HG02571 (cell line): Measurements from ENCODE around the gene S100A10.

ENCODE experiments used
- ATAC-seq: cut with Tn5 transposase; IDR thresholded peaks from one replicate; pipeline ENCODE4 v1.9.1; 2021; ENCODE audit warnings: mild to moderate bottlenecking, moderate library complexity; ENCODE audit not compliant: unreplicated experiment

S100A10 gene

DNA sequence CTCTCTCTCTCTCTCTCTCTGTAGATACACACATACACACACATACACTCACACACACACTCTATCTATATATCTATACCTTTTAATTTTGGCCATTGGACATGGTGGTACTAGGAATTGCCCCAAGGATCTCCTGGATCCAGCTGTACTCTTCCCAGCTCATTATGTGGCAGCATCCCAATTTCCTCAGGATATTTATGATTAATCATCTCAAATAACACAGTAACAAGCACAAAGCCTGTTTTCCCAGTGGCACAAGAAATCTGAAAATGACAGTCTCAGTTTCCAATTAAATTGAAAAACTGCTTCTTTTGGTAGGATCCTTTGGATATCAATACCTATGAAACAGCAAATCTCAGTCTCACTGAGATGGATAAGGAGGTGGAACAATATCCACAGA is 27.6 kb downstream of the S100A10 start:
- ATAC-seq, result no peak

DNA sequence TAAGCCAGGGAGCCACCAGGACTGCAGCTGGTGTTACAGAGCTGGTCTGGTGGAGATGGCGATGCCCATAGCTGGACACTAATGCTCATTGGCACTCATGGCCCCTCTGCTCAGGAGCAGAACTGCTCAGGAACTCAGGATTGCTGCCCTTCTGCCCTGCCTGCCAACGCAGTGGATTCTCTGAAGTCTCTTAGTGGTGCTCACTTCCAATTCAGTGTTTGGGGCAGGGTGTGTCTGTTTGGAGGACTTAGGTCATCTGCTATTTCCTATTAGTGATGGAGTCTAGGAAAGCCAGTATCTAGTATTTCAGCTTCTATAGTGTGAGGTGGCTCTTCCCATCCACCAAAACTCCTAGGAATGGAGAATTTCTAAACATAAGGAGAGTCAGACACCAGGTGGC is 29.1 kb downstream of the S100A10 start:
- ATAC-seq, result no peak

DNA sequence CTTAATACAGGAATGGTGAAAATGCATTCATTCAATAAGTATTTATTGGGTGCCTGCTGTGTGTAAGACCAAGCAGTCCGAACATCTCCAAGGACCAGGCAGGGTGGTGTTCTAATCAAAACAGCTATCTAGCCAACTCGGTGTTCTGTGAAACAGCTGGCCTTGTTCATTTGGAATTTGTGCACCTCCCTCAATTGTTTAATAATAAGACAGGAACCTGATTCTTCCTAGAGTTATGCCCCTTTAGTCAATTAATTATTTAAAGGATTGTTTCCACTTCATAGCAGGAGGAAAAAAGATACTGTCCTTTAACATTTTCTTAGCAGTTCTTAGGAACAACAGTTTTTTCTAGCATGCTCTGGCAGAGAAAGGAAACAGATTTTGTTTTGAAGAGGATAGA is 30.4 kb downstream of the S100A10 start:
- ATAC-seq, result no peak

DNA sequence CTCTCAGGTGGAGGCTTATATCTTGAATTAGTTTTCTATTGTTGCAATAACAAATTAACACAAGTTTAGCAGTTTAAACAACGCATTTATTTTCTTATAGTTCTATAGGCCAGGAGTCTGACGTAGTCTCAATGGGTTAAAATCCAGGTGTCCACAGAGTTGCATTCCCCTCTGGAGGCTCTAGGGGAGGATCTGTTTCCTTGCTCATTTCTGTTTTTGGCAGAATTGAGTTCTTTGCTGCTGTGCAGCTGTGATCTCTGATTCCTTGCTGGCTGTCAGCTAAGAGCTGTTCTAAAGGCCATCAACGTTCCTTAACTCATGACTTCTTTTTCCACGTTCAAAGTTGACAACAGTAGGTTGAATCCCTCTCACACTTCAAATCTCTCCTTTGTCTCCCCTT is 31.8 kb downstream of the S100A10 start:
- no peak for ATAC-seq

DNA sequence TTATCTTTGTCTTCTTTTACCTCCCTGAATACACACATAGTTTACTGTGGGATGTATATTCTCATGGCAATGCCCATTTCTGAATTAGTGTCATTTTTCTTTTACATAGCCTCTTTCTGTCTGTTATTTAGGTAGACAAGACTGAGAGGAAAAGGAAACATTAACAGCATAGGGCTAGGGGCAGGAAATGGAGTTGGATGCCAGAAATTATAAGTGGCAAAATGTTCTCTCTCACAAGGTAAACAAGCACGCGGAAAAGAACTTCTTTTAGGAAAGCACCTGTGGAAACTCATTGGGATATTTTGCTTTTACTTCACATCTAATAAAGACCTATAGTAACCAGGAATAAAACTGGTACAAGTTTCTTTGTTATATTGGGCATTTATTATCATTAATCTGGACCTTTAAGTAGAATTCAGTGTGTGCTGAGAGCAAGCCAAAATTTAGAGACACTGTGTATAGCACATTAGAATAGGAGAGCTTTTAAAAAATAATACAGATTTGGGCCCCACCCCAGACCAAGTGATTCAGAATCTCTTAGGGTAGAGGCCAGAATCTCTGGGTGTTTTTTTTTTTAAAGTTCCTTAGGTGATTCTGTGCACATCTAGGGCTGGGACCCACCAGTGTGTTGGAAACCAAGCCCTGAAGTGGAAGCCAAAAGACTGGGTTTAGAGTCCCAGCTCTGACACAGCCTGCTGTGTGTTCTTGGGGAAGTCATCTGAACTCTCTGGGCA is 32.7 kb downstream of the S100A10 start:
- ATAC-seq, result no peak

DNA sequence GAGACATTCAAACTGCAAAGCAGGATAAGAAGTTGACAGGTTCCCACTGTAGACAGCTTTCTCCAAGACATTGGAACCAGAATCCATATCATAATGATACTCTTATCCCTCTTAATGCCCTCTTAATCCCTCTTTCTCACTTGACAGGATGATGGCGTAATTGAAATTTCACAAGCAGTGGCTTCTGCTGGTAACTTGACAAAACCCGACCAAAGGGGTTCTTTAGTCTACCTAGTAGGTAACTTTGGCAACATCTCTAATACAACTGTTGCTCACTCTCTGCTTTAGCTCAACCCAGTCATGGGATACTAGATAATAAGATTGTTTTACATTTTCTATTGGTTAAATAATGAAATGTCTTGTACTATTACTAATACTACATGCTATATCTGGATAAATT is 34.7 kb downstream of the S100A10 start:
- ATAC-seq, result no peak

DNA sequence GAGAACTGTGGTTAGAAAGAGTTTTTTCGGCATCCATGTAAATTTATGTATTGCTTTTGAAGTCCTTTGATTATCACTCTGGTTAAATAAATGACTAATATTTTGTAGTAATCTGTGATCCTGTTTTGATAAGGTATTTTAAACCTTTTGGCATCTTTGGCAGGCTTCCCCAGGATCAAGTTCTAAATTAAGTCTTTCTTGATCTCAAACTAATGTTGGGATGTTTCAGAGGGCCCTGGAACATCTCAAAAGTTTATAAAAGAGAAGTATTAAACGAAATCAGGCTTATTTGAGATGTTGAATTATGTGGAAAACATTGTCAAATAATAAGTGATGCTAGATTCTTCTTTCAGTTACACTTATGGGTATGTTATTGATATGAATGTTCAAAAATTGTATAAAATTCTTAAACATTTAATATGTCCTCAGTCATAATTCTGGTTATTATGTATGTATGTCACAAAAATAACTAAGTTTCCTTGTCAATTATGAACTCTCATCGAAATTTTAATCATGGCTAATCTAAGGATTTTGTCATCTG is 36.6 kb downstream of the S100A10 start:
- no peak for ATAC-seq

DNA sequence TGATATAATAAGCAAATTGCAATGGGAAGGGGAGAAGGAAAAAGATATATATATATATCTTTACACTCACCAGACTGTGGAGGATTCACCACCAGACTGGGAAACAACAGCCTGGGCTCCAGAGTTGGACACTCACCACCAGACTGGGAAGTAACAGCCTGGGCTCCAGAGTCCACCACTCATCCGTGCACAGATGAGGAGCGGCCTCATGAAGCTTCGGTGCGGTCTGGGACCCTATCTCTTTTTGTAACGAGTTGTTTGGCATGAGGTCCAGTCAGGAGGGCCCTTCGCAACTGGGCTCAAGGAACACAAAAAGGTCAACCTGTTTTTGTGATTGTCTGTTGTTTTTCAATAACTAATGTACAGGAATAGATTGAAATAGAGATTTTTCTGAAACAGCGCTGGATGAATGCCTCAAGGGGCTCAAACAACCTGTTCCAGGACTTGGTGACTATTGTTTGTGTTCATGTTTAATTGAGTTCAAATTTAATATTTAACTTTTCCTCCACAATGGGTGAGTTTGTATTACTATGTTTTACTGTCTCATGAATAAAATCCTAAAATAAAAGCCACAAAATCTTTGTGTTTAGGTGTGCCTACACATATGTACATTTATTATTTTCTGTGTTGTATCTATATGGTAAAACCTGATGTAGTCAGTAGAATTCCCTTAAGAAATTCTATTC is 40.1 kb downstream of the S100A10 start:
- ATAC-seq, result no peak

DNA sequence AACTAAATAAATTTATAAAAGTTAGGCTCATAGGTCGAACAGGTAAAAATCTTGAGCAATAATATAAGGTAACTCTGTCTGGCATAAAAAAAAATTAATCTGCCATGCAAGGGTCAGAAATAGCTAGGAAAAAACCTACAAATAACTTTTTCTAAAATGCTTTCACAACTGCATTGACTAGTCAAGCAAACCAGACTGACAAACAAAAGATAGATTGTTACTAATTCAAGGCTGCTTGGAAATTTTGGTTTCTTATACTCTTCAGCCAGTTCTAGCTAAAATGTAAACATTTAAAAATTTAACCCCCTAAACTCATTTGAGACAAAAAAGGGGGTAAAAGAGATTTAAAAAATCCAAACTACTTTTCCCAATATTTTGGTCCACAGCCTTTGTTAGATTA is 40.8 kb downstream of the S100A10 start:
- no peak for ATAC-seq

DNA sequence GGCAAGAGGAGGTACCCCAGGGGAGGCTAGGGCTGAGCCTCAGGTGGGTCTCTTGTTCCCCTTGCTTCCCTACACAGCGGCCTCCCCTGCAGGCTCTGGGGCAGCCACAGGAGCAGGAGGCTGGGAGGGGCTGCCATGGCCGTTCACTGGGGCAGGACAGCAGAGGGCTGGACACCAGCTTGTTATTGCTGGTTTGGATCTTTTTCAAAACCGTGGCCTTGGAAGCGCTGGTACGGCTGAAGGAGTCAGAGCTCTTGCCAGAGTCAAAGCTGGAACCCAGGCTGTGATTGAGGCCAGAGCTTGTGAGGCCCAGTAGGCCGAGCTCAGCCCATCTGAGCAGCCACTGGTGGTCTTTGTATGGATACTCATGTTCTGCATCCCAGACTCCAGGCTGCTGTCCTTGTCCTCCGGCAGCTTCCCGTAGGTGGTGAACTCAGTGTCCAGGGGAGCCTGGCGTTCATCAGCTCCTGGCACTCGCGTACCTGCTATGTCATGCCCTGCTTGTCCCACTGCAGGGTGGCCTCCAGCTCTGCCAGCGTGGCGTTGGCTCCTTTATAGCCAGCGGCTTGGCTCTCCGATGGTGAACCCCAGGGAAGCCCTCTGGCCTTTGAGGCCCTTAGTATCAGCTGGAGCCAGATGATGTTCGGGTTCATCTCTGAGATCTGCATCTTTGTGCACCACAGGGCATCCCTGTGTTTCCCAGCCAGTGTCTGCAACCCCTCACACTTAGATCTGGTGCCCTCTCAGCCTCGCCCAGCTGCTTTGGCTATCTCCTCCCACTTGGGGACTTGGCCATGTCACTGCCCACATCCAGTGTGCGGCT is 44.1 kb downstream of the S100A10 start:
- ATAC-seq, result no peak

DNA sequence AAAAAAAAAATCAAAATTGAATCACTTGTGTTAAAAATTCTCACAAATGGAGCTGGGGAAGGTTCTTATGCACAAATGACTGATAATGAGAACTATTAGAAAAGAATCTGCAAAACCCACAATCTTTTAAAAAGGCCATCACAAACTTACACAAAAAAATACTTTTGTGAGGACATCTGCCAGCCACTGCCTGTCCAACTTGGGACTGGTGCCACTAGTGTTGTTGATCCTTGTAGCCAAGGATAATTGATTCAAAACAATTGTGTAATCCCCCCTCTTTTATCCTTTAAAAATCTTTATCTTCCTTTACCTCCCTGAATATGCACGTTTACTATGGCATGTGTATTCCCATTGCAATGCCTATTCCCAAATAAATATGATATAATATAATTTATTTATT is 45.2 kb downstream of the S100A10 start:
- no peak for ATAC-seq

DNA sequence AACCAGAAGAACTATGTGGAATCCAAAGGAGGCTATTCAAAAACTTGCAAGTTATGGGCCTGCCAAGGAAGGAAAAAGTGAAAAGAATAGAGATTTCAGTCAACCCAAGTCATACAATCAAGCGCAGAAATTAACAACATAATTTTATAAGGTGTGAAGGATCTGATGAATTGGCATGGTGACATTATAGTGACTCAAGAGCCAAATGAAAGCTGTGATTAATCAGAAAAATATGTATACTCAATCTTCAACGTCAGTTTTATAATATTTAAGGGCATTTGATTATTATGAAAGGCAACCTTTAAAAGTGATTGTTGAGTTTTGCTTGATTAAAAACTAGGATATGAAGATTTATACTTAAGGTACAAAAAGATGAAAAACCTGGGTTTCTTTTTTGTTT is 46.5 kb downstream of the S100A10 start:
- ATAC-seq, result no peak

DNA sequence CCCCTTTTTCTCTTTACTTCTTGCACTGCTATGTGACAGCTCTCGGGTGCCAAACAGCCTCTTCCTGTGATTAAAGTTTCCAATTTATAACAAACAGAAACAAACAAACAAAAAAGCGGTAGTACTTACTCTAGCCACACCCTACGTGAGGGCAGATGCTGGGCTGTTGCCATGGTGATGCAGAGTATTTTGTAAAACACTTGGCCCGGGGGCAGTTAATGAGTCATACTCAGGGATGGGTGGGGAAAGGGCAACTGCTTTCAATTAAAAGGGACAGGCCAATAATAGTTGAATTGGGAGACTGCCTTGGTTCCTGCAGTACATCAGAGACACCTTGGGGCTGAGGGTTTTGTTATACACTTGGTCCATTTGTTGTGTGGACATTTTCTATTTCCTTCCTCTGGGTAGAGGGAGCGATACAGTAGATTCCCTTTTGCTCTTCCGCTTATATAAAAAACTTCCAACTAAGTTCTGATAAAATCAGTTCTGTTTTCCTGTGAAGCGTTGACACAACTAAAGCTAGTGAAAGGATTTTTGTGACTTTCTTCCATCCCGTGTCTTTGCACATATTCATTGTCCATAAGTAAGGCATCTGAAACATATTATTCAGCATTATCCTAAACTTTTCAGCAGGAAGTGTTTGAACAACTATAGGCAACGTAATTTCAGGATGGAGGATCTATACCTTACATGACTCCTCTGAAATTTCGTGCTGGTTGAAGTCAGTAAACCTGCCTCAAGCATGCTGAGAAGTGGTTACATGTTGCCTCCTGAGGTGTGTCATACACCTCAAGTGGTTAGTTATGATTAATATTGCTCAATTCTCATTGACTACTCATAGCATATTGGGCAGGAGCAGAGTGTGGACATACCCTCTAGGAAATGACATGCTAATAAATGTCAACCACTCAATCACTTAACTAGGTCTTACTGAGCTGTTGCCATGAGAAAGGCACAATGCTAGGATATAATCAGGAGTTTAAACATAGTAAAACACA is 47.6 kb downstream of the S100A10 start:
- no peak for ATAC-seq

DNA sequence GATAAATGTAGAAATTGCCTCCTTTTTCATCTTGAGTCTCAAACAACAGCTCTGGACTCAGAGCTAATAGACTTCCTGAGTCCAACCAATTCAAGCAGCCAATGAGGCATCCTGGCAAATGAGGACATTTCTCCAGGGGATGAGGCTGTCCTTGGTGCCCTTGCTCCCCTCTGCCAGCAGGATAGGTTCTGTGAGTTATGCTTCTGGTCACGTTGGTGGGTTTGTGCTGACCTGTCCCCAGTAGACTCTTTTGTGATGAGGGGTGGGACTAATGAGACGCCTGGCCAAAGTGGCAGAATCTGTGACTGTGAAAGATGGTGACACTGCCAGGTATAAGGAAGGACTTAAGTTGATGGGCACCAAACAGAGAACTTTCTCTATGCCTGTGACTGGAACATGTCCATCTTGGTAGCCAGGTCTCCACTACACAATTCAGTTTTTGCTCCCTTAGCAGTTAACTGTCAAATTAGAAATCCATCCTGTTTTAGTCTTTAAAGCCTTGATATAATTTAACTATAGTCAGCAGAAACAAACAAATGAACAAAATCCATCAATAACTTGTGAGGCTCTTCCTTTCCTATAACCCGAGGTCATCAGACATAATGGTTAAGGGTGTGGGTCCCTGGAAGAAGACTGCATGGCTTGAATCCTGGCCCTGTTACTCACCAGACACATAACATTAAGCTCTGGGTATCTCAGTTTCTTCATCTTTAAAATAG is 48.6 kb downstream of the S100A10 start:
- no peak for ATAC-seq

DNA sequence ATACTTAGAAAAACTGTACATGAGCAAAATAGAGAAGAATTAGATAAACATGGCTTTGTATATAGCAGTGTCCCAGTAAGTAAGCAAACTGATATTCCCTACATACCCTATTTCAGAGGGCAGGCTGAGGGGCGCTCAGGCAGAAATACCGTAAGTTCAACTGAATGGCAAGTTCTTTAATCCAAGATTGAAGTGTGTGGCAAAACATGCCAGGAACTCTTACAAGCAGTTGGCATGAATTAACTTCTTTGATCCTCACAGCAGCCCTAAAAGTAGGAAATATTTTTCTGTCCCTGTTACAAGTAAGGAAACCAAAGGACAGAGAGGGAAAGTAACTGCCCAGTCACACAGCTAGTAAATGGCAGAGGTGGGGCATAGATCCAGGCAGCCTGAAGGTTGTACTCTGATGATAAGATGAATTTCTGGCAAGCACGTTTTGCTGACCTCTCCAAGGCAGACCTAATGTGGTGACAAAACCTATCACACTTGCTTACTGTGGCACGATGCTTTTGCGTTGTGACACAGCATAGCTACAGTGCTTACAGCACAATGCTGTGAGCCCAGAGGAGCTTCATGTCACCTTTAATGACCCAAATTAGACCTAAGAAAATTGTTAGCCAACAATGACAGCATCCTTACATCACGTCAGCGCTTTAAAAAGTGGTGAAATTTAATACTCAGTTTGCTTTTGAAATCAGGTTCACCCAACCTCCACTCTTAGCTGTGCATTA is 49.4 kb downstream of the S100A10 start:
- ATAC-seq, result no peak

DNA sequence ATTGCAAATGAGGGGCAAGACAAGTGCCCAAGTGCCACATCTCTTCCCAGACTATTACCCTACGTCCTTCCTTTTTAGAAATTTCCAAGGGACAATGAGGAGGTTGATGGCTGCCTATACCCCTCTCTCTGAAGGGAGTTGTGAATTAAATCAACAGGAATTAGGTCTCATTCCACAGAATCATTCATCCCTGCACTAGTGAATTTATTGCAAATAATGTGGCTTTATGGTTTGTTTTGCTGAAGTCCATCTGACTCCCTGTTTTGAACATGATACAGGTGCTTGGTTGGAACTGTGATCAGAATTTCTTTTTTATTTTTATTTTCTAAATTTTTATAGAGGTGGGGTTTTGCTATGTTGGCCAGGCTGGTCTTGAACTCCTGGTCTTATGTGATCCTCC is 50.1 kb downstream of the S100A10 start:
- no peak for ATAC-seq

DNA sequence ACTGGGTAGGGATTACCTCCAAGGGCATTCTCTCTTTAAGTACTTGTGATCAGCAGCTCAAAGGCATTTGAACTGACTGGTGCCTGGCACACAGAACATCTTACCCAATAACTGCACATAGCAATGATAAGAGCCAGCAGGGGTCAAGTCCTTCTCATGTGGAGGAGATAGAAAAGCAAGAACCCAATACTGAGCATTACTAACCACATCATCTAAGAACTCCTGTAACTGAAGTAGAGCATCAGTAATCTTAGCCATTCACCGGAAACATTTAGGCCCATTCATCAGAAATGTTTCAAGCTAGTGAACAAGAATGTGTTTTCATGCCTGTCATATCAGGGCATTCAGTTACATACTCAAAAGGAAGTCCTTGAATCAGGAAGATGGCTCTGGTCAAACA is 50.8 kb downstream of the S100A10 start:
- no peak for ATAC-seq

DNA sequence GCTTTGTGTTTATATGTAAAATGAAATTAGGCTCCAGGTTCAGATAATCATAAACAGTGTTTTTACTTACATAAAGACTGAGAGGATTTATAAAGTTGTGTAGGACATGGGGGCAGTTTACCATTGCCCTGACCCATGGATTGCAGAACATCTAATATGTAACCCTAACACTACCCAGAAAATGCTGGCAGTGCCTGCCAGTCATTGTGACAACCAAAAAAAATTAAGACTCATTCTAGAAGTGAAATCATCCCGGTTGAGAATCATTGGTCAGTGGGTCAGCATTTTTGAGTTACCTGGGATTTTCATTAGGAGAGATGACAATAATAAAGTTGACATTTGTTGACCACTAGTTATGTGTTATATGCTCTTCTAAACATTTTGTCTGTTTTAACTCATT is 53.1 kb downstream of the S100A10 start:
- no peak for ATAC-seq

DNA sequence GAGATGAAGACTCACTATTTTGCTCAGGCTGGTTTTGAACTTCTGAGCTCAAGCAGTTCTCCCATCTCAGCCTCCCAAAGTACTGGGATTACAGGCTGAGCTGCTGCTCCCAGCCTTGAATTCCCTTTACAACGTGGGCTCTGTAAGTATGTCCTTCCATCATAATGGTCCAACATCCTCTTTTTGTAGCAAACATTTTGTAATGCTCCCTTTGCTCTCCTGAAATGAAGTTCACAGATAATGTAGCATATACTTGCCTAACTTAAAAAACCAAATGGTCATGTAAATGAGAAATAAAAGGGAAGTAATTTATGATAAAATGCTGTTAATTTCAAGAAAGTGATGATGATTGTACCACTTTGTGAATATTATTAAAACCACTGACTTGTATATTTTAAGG is 53.9 kb downstream of the S100A10 start:
- ATAC-seq, result no peak
